GM18526 (cell line): ENCODE data around the gene RUNX1.

ENCODE experiments used
- POLR2A ChIP-seq: IDR thresholded peaks from 3 replicates; pipeline ENCODE4 v1.6.1; 2011; ENCODE audit not compliant: insufficient read length; ENCODE audit errors: extremely low read depth

RUNX1 gene

DNA sequence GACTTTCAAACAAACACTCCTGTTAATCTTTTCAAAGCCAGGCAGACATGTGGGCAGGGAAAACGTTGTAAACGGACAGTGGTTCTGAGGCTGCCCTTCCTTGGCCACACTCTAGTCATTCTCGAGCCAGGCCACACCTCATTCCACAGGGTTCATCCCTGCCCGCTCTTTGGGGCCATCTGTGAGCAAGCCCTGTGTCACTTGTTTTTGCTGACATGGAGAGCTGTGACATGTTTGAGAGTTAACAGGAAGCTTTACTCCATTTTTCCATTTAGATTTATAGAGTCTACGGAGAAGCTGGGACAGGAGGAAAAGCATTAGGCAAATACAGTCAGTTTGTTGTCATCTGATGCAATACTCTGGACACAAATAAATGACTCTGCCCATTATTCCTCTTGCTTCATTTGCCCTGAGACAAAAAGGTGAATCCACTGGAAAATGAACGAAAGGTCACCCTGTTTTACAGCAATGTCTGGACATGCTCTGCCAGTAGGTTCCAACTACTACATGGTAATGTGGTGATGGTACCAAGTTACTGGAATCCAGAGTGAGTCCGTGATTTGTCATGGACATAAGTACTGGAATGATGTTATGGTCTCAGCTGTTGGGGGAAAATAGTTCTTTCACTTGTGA is 253.4 kb downstream of the RUNX1 start:
- TF ChIP-seq POLR2A, result no peak

- TF ChIP-seq POLR2A, result no peak
These were observed 253.9 kb downstream of the RUNX1 start for GRCh38 chr21:34795175-34795547.

DNA sequence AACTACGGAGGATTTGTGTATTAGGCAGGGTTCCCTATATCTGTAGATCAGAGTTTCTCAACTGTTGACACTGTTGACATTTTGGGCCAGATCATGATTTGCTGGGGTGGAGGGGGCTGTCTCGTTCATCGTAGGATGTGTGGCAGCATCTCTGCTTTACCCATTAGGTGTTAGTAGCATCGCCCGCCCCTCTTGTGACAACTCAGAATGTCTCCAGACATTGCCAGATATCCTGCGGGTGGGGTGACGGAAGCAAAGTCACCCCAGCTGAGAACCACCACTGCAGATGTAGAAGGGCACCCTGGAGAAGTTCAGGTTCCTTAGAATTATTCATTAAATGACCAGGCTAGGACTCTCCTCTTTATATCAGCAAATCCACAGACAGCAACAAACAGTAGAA is 254.4 kb downstream of the RUNX1 start:
- TF ChIP-seq POLR2A, result no peak

DNA sequence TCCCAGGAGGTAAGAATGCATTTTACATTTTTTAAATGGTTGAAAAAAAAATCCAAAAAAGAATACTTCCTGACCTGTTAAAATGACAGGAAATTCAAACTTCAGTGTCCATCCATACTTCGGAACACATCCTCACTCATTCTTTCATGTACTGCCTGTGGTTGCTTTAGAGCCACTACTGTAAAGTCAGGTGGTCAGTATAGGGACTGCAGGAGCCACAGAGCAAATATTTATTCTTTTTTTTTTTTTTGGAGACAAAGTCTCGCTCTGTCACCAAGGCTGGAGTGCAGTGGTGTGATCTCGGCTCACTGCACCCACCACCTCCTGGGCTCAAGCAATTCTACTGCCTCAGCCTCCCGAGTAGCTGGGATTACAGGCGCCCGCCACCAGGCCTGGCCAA is 255.6 kb downstream of the RUNX1 start:
- no peak for TF ChIP-seq POLR2A

DNA sequence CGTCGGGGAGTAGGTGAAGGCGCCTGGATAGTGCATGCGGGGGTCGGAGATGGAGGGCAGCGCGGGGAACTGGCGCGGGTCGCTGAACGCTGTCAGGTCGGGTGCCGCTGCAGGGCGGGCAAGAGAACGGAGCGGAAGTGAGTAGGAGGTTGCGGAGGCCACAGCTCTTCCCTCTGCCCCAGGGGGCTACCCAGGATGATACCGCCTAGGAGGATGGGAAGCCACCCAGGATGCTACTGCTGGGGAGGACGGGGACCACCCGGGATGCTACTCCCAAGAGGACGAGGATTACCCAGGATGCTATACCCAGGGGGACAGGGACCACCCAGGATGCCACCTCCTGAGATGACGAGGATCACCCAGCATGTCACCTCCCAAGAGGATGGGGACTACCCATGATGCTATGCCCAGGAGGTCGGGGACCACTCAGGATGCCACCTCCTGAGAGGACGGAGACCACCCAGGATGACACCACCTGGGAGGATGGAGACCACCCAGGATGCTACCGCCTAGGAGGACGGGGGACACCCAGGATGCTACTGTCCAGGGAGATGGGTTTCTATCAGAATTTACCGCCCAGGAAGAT is 256.5 kb downstream of the RUNX1 start:
- no peak for TF ChIP-seq POLR2A

DNA sequence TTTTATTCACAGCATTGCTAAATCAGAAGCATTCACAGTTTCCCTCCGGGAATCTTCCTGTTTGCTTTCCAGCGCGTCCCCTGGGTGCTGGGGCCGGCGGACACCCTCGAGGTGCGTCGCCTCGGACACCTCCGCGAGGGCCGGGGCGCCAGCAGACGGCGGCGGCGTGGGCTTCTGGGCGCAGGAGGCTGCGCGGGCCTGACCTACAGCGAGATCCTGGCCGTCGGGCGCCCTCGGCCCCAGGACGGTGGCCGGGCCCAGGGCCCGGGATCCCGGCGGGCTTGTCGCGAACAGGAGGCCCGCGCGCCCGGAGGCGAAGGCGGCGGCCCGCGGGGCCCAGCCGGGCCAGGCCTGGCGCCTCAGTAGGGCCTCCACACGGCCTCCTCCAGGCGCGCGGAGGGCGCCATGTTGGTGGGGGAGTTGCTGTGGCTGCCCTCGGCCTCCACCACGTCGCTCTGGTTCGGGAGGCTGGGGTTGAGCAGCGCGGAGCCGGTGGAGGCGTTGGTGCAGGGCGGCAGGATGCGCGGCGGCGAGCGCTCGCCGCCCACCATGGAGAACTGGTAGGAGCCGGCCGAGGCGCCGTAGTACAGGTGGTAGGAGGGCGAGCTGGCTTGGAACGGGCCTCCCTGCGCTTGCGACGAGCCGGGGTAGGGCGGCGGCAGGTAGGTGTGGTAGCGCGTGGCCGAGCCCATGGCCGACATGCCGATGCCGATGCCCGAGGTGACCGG is 257.2 kb downstream of the RUNX1 start:
- no peak for TF ChIP-seq POLR2A

DNA sequence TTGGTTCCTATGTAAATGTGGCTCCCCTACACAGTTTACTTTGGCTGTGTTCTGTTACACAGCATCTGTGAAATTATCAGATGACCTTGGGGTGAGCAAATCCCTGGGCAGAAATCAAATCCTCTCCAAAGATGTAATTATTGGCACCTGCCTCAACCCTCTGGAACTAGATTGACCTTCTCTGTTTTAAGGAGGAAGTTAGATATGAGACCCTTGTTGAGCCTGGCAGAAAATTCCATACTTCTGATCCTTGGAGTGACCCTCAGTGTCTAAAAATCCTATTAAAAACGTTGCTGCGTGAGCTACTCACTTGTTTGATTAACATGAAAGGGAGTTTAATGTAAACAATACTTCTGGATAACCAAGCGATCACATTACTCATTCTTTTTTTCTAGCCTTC is 258.3 kb downstream of the RUNX1 start:
- TF ChIP-seq POLR2A, result no peak

DNA sequence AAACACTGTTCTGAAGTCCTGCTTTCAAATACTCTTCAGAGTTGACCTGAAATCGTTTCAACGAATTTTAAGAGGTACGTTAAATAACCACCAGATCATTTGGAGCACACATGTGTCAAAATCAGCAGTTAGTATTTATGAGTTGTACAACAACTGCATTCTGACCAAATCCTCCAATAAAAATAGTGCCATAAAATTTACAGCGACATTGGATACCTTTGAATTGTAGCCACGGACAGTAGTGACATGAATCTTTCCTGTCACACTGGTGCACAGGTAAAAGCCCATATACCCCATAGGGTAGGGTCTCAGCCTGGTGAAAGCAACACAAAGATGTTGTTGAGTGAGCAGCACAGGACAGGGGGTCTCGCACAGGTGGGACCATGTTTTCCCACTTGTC is 258.8 kb downstream of the RUNX1 start:
- TF ChIP-seq POLR2A, result no peak

DNA sequence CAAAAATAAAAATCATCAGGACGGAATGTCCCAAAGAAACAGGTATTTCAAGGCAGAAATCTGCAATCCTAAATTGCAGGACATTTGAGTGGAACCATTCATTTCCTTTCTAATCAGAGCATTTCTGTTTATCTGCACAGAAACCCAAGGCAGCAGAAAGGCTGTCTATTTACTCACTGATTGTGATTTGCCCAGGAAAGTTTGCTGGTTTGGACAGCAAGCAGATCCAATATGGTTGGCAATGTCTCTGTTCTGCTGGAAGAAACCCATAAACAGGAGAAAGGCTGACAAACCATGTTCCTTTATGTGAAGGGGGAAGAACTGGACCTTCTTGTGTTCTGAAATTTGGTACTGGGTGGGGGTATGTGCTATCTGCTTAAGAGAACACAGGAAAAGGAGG is 260.2 kb downstream of the RUNX1 start:
- TF ChIP-seq POLR2A, result no peak

DNA sequence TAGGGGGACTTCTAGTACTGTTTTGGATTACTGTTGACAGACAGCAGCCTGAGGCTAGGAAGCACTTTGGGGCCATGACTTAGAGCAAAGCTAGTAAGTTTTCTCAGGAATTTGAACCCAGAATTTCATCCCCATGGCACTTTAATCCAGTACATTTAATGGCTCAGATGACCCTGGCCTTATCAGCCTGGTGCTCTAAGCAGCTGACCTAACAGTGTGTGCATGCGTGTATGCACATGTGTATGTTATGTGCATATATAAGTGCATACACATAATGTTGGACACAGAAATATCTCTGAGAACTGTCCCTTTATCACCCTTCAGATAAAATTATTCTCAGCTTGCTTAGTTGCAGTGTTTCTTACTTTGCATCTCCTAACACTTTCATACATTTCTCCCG is 265.3 kb downstream of the RUNX1 start:
- no peak for TF ChIP-seq POLR2A

- TF ChIP-seq POLR2A, result no peak
These were observed 266.4 kb downstream of the RUNX1 start for GRCh38 chr21:34782506-34783360.

GRCh38 chr21:34781526-34781925 is 267.6 kb downstream of the RUNX1 start:
- TF ChIP-seq POLR2A, result no peak

DNA sequence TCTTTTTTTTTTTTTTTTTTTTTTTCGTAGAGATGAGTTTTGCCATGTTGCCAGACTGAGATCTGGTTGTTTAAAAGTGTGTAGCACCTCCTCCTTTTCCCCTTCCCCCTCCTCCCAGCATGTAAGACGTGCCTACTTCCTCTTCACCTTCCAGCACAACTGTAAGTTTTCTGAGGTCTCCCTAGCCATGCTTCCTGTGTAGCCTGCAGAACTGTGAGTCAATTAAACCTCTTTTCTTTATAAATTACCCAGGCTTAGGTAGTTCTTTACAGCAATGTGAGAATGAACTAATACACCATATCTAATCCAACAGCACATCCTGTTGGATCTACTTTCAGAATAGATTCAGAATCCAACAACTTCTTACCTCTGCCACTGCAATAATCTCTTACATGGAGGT is 269.2 kb downstream of the RUNX1 start:
- no peak for TF ChIP-seq POLR2A

- TF ChIP-seq POLR2A, result no peak
These were observed 273.3 kb downstream of the RUNX1 start for GRCh38 chr21:34775793-34776192.

GRCh38 chr21:34774750-34775149 is 274.4 kb downstream of the RUNX1 start:
- no peak for TF ChIP-seq POLR2A
